Measurements from ENCODE around the gene SLC6A6.

DNA sequence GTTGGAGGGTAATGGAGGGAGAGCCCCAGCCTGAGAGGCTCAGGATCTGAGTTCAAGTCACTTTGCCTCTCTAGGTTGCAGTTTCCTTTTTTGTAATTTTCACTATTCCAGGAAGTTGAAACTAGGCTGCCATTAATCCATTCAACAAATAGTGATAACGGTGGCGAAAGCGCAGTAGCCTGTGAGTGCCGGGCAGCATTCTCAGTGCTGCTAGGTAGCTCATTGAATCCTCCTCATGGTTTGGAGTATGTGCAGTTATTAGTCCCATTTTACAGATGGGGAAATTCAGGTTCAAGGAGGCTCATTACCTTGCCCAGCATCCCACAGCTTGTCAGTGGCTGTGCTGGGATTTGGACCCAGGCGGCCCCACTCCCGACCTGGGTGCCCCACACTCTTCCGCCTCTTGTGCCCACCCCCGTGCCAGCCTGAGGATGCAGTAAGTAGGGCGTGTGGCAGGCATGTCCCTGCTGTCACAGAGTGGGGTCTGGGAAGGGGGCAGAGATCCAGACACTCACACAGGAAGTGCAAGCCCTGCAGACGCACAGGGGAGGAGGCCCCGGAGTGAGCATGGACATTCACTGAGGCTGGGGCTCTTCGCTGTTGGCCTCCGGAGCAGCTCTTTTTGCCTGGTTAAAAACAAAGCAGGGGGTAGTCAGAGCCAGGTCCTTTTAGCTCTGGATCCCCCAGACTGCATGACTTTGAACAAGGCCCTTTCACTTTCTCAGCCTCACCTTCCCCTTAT is 58.8 kb downstream of the SLC6A6 start:
- no peak for TF ChIP-seq CTCF (IDR thresholded peaks at IDR 0.05; ENCODE audit: low read length)
- TF ChIP-seq EZH2 (IDR thresholded peaks at IDR 0.05; ENCODE audit: borderline replicate concordance, low read length): no peak

Data from OCI-LY1 (cell line).